CD1c-positive myeloid dendritic cell (primary cell): ENCODE data around the gene DDX24.

ENCODE experiments used
- DNase-seq: peaks from one replicate; pipeline ENCODE4 v3.0.0-alpha.2; 2016; ENCODE audit errors: extremely low spot score

The DDX24 gene

GRCh38 chr14:94048691-94049624 is 32.0 kb downstream of the DDX24 start:
- DNase-seq: no peak

- no peak for DNase-seq
Measured at GRCh38 chr14:94047581-94047980, 33.4 kb downstream of the DDX24 start.

DNA sequence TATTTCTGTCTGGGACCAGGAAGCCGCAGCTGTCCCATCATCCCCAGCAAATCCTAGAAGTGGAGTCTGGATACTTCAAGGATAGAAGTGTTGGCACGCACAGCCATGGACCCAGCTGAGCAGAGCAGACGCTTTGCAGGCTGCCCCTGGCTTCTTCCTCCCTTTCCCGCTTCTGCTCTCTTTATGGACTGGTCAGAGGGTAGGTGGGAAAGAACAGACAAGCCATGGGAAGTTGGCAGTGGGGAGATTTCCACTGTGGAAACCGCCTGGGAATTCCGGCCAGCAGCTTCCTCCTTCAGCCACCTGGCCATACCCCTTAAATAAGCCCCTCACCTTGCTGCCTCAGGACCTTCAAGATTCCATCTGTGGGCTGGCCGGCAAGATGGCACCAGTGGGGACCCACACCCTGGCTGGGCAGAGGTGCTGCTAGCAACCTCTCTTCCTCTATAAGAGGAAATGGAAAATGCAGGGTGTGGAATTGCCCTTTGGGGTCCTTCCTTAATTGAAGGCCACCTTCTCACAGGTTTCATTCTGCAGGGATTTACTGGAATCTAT is 34.2 kb downstream of the DDX24 start:
- DNase-seq: no peak

DNA sequence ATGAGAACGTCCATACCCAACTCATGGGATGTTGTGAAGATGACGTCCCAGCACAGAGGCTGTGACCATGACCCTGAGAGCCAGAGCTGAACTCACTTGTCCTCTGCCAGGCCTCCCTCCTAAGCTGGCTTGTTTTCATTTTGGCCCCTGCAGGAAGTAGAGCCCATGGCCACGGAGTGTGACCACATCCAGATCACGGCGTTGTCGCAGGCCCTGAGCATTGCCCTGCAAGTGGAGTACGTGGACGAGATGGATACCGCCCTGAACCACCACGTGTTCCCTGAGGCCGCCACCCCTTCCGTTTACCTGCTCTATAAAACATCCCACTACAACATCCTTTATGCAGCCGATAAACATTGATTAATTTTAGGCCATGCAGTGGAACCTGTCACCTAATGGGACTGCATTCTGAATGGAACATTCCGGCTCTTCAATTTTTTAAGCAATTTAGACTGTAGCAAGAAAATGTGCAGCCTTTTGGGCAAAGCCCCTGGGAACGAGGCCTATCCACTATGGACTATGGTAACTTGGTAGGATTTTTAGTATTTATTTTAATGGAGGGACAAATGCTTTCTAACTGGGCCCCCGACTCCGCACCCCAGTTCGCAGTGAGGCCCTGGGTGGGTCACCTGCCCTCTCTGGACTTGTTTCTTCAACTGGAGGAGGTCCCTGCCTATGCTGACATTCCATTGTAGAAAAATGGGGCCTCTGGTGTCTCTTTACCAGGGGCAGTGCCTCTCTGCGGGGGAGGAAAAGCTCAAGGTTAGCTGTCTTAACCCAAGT is 35.2 kb downstream of the DDX24 start:
- no peak for DNase-seq

GRCh38 chr14:94045101-94045500 is 35.9 kb downstream of the DDX24 start:
- DNase-seq: no peak

GRCh38 chr14:94044476-94045091 is 36.4 kb downstream of the DDX24 start:
- no peak for DNase-seq

GRCh38 chr14:94043756-94044475 is 37.1 kb downstream of the DDX24 start:
- no peak for DNase-seq

DNA sequence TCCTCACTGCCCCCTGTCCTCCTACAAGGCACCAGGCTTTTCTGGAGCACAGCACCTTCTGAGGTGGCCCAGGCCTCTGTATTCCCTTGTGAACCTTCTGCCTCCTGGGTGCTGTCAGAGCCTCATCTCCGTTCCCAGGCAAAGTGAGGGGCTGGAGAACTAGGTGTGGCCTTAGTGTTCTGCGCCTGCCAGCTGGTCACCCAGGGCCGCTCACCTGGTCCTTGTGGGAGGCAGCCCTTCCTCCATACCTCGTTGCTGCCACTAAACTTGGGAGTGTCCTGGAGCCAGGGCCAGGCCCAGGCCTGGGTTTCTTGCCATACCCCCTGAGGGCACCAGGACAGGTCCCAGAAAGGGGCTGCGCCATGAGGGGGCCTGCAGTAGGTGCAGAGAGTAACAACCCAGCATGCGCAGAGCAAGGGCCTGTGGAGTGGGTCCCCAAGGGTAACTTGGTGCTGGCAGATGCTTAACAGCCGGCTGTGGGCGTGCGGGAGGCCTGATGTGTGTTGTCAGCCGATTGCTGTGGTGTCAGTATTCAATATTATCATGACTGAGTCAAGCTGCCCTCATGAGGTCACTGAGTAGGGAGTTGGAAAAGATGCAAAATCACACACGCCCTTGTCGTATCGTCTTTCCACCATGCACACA is 37.8 kb downstream of the DDX24 start:
- DNase-seq: no peak

DNA sequence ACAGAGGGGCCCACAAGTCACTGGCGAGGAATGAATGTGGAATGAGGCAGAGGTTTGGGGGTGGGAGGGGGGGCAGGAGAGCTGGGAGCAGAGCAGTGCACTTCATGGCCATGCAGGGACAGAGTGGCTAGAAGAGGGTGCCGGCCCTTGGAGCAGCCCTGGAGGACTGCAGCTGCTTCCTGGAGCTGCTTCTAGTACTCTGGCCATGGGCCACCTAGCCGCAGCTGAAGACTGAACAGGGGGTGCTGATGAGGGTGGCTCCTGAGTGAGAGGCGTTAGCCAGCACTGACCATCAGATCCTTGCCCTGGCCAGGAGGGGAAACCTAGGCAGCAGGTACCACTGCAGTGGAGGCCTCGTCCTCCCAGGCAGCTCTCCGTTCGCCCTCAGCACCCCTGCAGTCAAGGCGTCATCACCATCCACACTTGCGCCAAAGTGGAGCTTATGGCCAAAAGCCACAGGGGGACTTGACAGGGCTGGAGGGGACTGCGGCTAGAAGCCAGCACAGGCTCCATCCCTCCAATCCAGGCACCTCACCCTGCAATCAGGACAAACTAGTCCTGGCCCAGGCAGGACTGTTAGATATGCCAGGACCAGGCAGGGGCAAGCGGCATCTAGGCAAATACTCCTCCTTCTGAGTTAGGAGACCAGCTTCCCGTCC is 38.4 kb downstream of the DDX24 start:
- DNase-seq: no peak

GRCh38 chr14:94041551-94042346 is 39.3 kb downstream of the DDX24 start:
- no peak for DNase-seq

DNA sequence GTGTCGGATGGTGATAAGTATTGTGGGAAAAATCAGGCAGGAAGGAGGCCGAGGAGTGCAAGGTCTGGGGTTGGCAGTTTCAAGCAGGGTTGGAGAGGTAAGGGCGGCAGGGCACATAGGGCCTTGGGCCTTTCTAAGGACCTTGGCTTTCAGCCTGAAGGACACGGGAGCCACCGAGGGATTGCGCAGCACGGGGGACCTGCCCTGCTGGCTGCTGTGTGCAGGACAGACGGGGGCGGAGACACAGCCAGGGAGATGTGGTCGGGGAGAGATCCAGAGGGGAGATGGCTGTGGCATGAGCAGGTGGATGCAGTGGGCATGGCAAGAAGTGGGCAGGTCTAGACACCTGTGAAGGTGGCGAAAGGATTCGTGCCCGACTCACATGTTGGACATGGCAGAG is 40.2 kb downstream of the DDX24 start:
- no peak for DNase-seq

DNA sequence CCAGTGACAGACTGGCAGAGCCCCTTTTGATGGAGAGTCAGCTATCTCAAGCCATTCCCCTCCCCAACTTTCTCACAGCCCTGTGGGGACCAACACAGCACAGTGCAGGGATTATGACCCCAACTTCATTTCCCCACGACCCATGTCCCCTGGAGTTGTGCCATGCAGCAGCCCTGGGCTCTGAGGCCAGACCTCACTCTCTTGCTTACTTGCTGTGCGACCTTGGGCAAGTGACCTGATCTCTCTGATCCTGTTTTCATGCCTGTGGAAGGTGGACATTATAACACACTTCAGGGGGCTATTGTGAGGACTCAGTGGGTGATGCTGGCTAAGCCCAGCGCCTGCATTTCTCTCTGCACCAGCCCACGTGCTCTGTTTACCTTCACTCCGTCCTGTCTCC is 40.8 kb downstream of the DDX24 start:
- no peak for DNase-seq

DNA sequence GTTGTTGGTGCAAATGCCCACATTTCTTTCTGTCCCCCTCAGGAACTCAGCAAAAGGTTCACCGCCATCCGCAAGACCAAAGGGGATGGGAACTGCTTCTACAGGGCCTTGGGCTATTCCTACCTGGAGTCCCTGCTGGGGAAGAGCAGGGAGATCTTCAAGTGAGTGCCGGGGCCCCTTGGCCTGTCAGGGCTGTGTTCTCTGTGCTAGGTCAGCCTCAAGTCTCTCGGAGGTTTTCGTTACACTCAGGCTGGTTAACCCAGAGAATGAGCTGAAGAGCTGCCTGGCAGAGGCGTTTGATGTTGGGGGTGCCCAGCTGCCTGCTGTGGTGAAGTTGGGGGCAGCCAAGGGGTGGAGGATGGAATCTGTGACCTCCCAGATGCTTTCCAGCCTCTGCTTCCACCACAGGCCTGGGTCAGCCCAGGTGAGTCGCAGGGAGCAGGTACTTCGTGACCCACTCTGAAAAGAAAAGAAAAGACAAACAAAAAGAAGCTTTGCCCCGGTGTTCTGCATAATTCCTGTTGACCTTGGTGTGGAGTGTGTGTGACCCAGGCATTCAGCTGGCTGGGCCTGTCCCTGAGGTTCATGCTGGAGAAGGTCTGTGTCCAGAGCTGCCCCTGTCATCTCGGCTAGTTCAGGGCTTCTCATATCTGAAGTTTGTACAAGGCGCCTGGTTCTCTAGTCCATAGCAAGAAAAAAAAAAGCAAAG is 41.9 kb downstream of the DDX24 start:
- DNase-seq: no peak

DNA sequence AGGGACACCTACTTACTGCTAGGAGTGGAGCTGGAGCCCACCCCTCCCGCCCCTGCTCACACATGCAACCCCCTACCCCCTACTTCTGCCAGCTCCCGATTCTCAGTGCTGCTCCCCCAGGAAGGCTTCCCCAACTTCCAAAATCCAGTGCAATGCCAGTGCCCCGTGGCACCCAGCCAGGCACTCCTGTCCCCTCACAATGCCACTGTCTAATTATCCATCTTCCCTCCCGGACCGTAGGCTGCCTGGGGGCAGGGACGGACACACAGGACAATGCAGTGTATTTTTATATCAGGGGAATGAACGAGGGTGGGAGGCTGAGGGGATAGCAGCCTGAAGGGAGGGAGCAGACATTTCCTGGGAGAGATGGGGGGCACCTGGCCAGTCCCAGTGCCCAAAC is 42.5 kb downstream of the DDX24 start:
- no peak for DNase-seq

- no peak for DNase-seq
Measured at GRCh38 chr14:94037954-94038353, 43.0 kb downstream of the DDX24 start.

DNA sequence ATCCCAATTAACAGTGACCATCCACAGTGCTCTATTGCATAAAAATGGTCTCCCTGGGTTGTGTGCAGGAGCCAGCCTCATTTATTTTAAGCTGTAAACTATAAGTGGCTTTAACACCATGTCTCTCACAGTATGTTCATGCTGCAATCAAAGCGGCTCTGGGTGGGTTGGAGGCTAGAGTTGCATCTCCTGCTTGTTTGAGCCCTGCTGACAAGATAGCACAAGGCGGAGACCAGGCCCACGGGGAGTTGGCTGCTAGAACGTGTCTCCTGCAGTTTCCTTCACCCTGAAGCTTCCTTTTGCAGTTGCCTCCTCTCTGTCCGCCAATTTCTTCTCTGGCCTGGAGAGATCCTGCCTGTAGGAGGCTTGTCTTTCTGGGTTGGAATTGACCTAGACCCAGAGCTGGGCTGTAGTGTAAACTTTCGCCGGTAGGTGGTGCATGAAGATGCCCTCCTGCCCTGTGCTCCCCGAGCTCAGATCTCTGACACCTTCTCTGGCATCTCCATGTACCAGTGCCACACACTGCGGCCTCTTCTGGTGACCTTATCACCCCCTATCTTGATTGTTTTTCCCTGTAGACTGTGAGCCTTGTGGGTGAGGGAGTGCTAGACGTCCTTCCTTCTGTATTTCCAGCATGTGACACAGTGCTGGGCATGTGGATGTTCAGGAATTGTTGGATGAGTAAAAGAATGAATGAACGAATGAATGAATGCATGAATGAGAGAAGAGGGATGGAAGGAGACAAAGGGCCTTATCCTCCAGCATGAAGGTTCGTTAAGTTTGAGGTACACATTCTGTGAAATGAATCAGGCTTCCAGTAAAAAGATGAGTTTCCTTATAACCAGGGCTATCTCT is 44.5 kb downstream of the DDX24 start:
- peak; percentile 73 for DNase-seq

DNA sequence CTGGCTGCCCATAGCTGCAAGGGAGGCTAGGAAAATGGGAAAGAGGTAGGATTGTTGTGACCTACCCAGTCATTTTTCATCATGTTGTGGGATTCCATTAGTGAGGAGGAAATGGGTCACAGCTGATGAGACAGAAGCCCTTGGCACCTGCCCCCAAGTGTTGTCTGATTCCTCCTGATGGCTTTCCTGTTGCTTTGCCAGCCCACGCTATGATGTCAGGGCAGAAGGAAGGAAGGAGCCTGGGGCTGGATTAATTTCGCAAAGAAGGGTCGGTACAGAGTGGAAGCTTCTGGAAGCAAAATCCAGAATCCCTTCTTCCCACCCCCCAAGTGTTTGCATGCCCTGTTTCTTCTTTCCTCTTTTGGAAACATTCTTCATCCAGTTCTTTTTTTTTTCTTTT is 46.1 kb downstream of the DDX24 start:
- DNase-seq: no peak

DNA sequence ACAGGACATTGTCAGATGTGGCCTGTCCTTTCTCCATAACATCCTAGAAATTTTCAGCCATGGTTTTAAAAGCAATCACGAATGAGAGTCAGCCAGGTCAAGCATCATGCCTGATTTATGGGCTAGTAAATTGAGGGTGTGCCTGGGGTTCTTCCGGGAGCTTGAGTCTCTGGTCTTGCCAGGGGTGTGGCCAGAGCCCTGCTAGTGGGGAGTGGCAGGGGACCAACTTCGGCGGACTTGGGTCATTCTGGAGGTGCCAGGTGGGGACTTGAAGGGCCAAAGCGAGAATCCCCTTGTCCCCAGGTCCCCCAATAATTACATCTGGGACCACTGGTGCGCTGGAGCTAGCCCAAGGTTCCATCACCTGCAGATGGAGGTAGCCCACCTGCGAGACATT is 49.1 kb downstream of the DDX24 start:
- no peak for DNase-seq
